GOT3 (cell line): Measurements from ENCODE around the gene GALNS.
"Not testable (repeated sequence)": the region's sequence is repeated elsewhere in the genome, so short reads cannot be mapped to it uniquely, and the experiment has no call there.

Source experiments
- DNase-seq: peaks from one replicate; lab custom pipeline; 2025; ENCODE audit warnings: mixed read lengths; lab: John Stamatoyannopoulos, UW

GALNS gene

DNA sequence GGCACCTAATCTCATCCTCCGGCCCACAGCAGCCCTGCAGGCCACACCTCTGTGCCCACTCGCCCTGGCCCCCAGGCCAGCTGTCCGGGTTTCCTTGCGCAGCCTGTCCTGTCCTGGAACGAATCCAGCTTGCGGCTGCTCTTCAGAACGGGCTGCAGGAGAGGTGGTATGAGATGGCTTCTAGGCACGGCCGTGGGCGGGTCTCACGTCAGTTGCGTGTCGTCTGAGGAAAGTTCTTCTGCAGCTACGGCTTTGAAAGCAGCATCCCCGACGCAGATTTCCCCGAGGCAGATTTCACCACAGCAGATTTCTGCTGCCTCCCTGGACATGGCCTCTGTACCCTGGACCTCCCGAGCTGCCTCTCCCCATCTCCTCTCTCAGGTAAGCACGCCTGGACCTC is 18.2 kb downstream of the GALNS start:
- DNase-seq = no peak

- DNase-seq = no peak
These were observed 18.9 kb downstream of the GALNS start for GRCh38 chr16:88837806-88838205.

- no peak for DNase-seq
These were observed 20.0 kb downstream of the GALNS start for GRCh38 chr16:88836791-88837190.

DNA sequence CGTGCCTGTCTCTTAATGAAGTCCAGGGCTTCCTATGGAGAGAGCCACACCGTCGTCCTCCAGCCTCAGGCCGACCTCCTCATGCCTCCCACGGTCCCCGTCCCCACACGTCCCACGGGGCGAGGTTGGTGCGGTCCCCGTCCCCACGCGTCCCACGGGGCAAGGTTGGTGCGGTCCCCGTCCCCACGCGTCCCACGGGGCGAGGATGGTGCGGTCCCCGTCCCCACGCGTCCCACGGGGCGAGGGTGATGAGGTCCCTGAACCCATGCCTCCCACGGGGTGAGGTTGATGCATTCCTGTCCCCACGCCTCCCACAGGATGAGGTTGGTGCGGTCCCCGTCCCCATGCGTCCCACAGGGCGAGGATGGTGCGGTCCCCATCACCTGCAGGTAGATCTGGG is 20.9 kb downstream of the GALNS start:
- no peak for DNase-seq

DNA sequence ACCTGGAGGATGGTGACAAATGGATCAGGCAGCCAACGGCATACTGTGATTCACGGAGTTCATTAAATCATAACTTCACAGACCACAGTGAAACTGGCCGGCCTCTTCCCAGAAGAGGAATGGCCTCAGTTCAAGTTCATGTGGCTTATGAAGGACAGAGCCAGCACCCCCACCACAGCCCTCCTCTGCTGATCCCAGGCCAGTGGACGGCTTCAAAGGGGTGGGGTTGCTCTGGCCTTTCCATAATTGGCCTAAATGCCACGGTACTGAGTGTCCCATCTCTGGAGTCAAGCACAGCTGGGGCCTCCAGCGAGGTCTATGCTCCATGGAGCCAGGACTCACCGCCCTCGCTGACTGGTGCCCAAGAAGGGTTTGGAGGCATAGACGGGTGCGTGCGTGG is 21.4 kb downstream of the GALNS start:
- no peak for DNase-seq

DNA sequence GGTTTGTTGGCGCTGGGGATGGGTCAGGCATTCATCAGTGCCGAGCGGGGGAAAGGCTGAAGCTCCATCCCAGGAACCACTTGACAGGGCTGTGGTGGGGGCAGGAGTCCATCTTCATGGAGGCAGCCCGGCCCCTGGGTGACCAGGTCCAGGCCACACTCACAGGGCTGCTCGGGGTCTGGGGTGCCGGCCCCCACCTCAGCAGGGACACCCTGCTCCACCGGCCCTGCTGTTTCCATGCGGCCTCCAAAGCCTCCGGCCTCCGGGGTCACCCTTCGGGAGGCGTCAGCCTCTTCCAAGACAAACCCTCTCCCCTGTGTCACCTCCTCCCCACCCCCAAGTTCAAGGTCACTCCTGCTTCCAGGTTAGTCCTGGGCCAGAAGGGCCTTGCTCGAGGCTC is 22.1 kb downstream of the GALNS start:
- DNase-seq = no peak

GRCh38 chr16:88833086-88833485 is 23.7 kb downstream of the GALNS start:
- no peak for DNase-seq

- no peak for DNase-seq
These were observed 24.9 kb downstream of the GALNS start for GRCh38 chr16:88831838-88832237.

- no peak for DNase-seq
These were observed 26.0 kb downstream of the GALNS start for GRCh38 chr16:88830783-88831182.

- DNase-seq = no peak
These were observed 26.5 kb downstream of the GALNS start for GRCh38 chr16:88830258-88830657.

GRCh38 chr16:88828711-88829110 is 28.0 kb downstream of the GALNS start:
- DNase-seq = no peak

DNA sequence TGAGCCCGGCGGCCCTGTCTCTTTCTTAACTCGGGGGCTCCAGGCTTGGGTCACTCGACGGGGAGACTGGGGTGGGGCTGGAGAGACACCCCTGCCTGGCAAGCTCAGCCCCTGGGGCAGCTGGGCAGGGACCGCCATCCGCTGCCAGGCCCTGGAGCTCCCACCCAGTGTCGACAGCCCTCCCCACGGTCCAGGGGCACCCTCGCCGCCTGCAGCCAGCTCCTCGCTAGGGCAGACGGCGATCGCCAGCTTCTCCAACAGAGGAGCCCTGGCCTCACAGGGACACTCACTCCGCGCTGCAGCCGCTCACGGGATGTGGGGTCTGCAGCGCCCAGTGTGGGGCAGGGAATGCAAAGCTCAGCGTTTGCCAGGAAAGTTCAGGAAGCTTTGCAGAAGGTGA is 29.0 kb downstream of the GALNS start:
- DNase-seq = no peak

DNA sequence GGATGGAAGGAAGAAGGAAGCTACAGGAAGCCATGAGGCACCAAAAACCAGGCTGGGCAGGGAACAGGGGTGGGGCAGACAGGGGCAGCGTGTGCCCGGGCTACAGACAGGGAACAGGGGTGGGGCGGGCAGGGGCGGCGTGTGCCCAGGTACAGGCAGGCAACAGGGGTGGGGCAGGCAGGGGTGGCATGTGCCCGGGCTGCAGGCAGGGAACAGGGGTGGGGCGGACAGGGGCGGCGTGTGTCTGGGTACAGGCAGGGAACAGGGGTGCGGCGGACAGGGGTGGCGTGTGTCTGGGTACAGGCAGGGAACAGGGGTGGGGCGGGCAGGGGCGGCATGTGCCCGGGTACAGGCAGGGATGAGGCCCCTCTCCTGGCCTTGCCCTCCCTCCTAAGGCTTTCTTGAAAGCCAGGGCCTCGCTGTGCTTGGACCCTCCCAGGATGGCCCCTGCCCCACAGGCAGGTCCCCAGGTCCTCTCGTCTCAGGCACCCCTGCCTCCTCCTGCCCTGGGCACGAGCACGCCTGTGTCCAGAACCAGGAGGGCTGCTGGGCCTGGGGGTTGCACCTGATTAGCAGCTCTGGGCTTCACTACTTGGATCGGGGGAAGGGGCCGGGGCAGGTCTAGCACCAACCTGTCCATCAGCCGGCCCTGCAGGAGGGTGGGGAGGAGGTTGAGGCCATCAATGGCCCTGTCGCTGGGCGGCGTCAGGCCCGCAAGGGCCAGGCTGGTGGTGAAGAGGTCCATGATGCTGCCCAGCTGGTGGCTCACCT is 30.5 kb downstream of the GALNS start:
- no peak for DNase-seq

GRCh38 chr16:88825146-88825545 is 31.6 kb downstream of the GALNS start:
- no peak for DNase-seq

- no peak for DNase-seq
These were observed 32.3 kb downstream of the GALNS start for GRCh38 chr16:88824256-88825077.

- DNase-seq = not testable (repeated sequence)
These were observed 33.1 kb downstream of the GALNS start for GRCh38 chr16:88823646-88824045.

- DNase-seq = no peak
These were observed 34.3 kb downstream of the GALNS start for GRCh38 chr16:88822281-88823040.

GRCh38 chr16:88821168-88821850 is 35.4 kb downstream of the GALNS start:
- no peak for DNase-seq

GRCh38 chr16:88820385-88821025 is 36.2 kb downstream of the GALNS start:
- DNase-seq = no peak

GRCh38 chr16:88819126-88819525 is 37.6 kb downstream of the GALNS start:
- DNase-seq = no peak

DNA sequence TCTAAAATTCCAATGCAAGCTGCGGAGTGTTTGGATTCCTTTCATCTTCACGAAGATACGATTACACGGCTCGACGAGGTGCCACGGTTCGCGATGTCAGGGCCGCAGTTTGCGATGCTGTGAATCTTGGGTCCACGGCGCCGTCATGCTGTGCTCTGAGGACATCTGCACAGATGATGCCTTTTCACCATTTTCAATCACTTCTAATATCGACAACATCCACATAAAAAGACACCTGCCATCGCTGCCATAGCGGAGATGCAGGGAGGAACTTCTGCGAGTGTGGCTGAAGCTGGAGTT is 38.2 kb downstream of the GALNS start:
- DNase-seq = no peak
